ENCODE data around the gene POU5F1. TPM values are rescaled to one million over a fixed set of nuclear protein-coding genes. Genes with fewer than 3 reads are reported as not detected.

Gene POU5F1
- total and polyA plus RNA-seq, 2 donors from 2014 or later, result 7.9 to 19.9 TPM

- Histone ChIP-seq H3K9ac (ENCODE audit: low read length in 3 of 3) (no peak overlapping the region), H3K9me3 (ENCODE audit: control insufficient read depth in 2 of 3, insufficient read depth in 1 of 3, low read length in 3 of 3) (no peaks in the 10 kb centered on the region), H3K4me1 (ENCODE audit: control insufficient read depth in 2 of 3, insufficient read depth in 2 of 3, low read depth in 1 of 3, low read length in 3 of 3) (peaks cover 0 to 23% (median 5%) of the 10 kb centered on the region in 3 donors), H3K27ac (ENCODE audit: low read depth in 2 of 2, low read length in 2 of 2) (no peak overlapping the region), H3K4me3 (ENCODE audit: low read length in 3 of 3) (no peak overlapping the region), H3K27me3 (ENCODE audit: control insufficient read depth, insufficient read depth, low read length) (no peaks in the 10 kb centered on the region), H3K36me3 (ENCODE audit: control insufficient read depth in 2 of 3, insufficient read depth in 3 of 3, low read length in 3 of 3) (peaks cover 0 to 2% (median 0%) of the 10 kb centered on the region in 3 donors)
- TF ChIP-seq, protein P1, sequence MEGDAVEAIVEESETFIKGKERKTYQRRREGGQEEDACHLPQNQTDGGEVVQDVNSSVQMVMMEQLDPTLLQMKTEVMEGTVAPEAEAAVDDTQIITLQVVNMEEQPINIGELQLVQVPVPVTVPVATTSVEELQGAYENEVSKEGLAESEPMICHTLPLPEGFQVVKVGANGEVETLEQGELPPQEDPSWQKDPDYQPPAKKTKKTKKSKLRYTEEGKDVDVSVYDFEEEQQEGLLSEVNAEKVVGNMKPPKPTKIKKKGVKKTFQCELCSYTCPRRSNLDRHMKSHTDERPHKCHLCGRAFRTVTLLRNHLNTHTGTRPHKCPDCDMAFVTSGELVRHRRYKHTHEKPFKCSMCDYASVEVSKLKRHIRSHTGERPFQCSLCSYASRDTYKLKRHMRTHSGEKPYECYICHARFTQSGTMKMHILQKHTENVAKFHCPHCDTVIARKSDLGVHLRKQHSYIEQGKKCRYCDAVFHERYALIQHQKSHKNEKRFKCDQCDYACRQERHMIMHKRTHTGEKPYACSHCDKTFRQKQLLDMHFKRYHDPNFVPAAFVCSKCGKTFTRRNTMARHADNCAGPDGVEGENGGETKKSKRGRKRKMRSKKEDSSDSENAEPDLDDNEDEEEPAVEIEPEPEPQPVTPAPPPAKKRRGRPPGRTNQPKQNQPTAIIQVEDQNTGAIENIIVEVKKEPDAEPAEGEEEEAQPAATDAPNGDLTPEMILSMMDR (IDR thresholded peaks at IDR 0.05; ENCODE audit: borderline replicate concordance, extremely low read depth, insufficient read depth), result no peak
- intact Hi-C loops (cut with DNase I), result no loop called here
- FAIRE-seq, result no peak
- DNase-seq, result no peak
These were observed 2.9 kb upstream of the POU5F1 start for GRCh38 chr6:31173406-31173805.

- DNase-seq, result no peak
- no peaks in the 10 kb centered on the region for H3K27me3 ChIP-seq (ENCODE audit: control insufficient read depth, insufficient read depth, low read length)
- no peak overlapping the region for H3K9ac ChIP-seq (ENCODE audit: low read length in 3 of 3)
- H3K9me3 ChIP-seq (ENCODE audit: control insufficient read depth in 2 of 3, insufficient read depth in 1 of 3, low read length in 3 of 3), result no peaks in the 10 kb centered on the region
- no peak for FAIRE-seq
- TF ChIP-seq, protein P1 (IDR thresholded peaks at IDR 0.05; ENCODE audit: borderline replicate concordance, extremely low read depth, insufficient read depth), result no peak
- intact Hi-C loops (cut with DNase I), result no loop called here
- H3K36me3 ChIP-seq (ENCODE audit: control insufficient read depth in 2 of 3, insufficient read depth in 3 of 3, low read length in 3 of 3), result peaks cover 0 to 2% (median 0%) of the 10 kb centered on the region in 3 donors
- no peak overlapping the region for H3K27ac ChIP-seq (ENCODE audit: low read depth in 2 of 2, low read length in 2 of 2)
- no peak overlapping the region for H3K4me3 ChIP-seq (ENCODE audit: low read length in 3 of 3)
- H3K4me1 ChIP-seq (ENCODE audit: control insufficient read depth in 2 of 3, insufficient read depth in 2 of 3, low read depth in 1 of 3, low read length in 3 of 3), result peaks cover 0 to 20% (median 5%) of the 10 kb centered on the region in 3 donors
These were observed 2.5 kb upstream of the POU5F1 start for GRCh38 chr6:31172973-31173384.

- H3K4me3 ChIP-seq (ENCODE audit: low read length in 3 of 3), result no peak overlapping the region
- H3K9me3 ChIP-seq (ENCODE audit: control insufficient read depth in 2 of 3, insufficient read depth in 1 of 3, low read length in 3 of 3), result no peaks in the 10 kb centered on the region
- no peaks in the 10 kb centered on the region for H3K27me3 ChIP-seq (ENCODE audit: control insufficient read depth, insufficient read depth, low read length)
- no peak overlapping the region for H3K27ac ChIP-seq (ENCODE audit: low read depth in 2 of 2, low read length in 2 of 2)
- DNase-seq (no peak), FAIRE-seq (no peak)
- no peak overlapping the region for H3K9ac ChIP-seq (ENCODE audit: low read length in 3 of 3)
- TF ChIP-seq, protein P1 (IDR thresholded peaks at IDR 0.05; ENCODE audit: borderline replicate concordance, extremely low read depth, insufficient read depth), result no peak
- peaks cover 0 to 15% (median 5%) of the 10 kb centered on the region in 3 donors for H3K4me1 ChIP-seq (ENCODE audit: control insufficient read depth in 2 of 3, insufficient read depth in 2 of 3, low read depth in 1 of 3, low read length in 3 of 3)
- intact Hi-C loops (cut with DNase I), result no loop called here
- H3K36me3 ChIP-seq (ENCODE audit: control insufficient read depth in 2 of 3, insufficient read depth in 3 of 3, low read length in 3 of 3), result no peaks in the 10 kb centered on the region
These were observed 1.7 kb upstream of the POU5F1 start for GRCh38 chr6:31171931-31172905.

All from kidney (tissue), 14 donors.